Activated naive CD8-positive, alpha-beta T cell (primary cell): ENCODE data around the gene LZTS3.
"Not testable (repeated sequence)": the region's sequence is repeated elsewhere in the genome, so short reads cannot be mapped to it uniquely, and the experiment has no call there.

Source experiments
- H3K27ac Mint-ChIP-seq: one replicate; pipeline ENCODE4 v1.8.0; 2021; ENCODE audit warnings: mixed read lengths
- H3K27me3 Mint-ChIP-seq: one replicate; pipeline ENCODE4 v1.8.0; 2021; ENCODE audit warnings: mixed read lengths
- H3K36me3 Mint-ChIP-seq: one replicate; pipeline ENCODE4 v1.8.0; 2021; ENCODE audit warnings: mixed read lengths
- H3K4me1 Mint-ChIP-seq: one replicate; pipeline ENCODE4 v1.8.0; 2021; ENCODE audit warnings: low read depth, mixed read lengths
- H3K4me3 Mint-ChIP-seq: one replicate; pipeline ENCODE4 v1.8.0; 2021; ENCODE audit warnings: mild to moderate bottlenecking, mixed read lengths
- H3K9me3 Mint-ChIP-seq: one replicate; pipeline ENCODE4 v1.8.0; 2021; ENCODE audit warnings: low read depth, mixed read lengths

LZTS3 gene

DNA sequence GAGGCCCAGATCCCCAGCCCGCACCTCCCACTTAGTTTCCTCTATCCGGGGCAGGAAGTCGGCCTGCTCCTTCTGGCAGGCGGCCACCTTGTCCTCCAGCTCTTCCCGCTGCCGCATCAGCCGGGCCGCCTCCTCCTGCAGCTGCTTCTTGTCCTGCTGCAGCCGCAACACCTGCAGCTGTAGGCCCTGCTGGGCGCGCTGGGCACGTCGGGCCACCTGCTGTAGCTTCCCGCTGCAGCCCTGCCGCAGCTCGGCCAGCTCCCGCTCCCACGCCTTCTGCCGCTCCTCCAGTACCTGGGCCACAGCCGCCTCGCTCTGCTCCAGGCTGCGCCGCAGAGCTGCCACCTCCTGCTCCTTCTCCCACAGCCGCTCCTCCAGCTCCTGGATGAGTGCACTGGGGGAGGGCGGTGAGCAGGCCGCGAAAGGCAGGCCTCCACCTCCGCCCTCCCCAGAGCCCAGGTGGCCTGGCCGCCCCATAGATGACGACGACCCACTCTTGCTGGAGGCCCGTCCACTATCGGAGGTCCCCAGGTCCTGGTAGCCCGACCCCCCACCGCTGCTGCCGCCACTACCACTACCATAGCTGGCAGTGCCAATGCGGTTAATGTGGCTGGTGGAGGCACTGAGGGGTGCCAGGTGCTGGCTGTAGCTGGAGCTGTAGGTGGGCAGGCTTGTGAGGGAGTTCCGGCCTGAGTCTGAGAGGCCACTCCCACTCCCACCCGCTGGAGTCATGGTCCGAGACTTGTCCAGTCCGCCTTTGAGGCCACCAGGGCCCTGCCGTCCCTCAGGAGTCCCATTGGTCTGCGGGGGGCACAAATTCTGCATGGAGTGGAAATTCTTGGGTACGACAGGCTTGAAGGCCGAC is 7.6 kb downstream of the LZTS3 start:
- Mint-ChIP-seq H3K27me3 (peaks cover 6% of the 10 kb centered on the region), H3K36me3 (no peaks in the 10 kb centered on the region), H3K4me3 (no peak overlapping the region), H3K27ac (no peak overlapping the region), H3K4me1 (peaks cover 6% of the 10 kb centered on the region), H3K9me3 (no peaks in the 10 kb centered on the region)

DNA sequence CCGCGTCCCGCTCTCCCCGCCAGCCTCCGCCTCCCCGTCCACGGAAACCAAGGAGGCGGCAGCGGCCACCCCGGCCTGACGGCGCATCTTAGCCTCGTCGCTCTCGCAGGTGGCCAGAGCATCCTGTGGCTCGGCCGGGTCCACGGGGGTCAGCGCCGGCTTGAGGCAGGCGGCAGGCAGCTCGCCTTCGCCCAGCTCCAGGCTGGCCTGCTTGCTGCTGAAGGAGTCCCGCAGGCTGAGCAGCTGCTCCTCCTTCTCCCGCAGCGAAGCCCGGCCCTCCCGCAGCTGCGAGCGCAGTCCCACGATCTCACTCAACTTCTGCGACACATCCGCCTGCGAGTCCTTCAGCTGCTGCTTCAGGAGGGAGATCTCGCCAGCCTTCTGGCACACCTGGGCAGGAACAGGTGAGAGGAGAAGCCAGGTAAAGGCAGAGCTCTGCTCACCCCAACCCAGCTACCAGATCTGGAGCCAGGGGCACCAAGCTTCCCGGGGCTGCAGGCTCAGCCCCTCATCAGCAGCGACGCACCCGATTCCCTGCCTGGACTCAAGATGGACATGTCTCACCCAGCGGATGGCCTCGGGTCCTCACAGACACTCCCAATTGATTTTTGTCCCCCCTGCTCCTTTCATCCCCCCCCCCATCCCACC is 8.5 kb downstream of the LZTS3 start:
- peaks cover 6% of the 10 kb centered on the region for H3K27me3 Mint-ChIP-seq
- no peaks in the 10 kb centered on the region for H3K36me3 Mint-ChIP-seq
- no peak overlapping the region for H3K4me3 Mint-ChIP-seq
- no peak overlapping the region for H3K27ac Mint-ChIP-seq
- H3K9me3 Mint-ChIP-seq, result no peaks in the 10 kb centered on the region
- H3K4me1 Mint-ChIP-seq, result peaks cover 8% of the 10 kb centered on the region

DNA sequence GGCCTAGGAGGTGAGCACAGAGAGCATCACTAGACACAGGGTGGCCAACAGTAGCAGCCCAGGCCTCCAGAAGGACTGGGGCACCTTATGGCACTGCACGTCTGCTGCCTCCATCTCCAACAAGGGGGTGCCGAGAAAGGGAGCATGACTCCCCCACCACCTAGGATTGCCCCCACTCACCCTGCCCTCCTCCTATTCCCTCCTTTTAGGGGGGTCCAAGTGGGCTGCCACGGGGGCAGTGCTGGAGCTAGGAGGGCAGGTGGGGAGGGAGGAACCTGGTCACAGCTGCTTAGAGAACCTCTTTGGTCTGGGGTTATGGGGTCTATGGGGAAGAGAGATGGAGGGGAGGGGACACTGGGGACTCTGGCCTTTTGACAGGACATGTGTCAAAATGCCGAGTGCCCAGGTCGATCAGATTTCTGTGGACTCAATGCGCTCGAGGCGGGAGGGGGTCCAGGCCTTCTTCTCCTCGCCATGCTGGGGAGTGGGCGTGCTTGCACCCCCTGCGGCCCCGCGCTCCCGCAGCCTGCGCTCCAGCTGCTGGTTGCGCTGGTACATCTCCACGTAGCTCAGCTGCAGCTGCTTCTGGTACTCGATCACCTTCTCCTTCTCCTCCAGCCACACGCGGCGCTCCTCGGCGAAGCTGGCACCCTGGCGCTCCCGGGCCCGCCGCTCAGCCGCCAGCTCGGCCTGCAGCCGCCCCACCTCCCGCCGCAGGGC is 9.1 kb downstream of the LZTS3 start:
- H3K36me3 Mint-ChIP-seq, result no peaks in the 10 kb centered on the region
- H3K4me1 Mint-ChIP-seq, result peaks cover 11% of the 10 kb centered on the region
- no peak overlapping the region for H3K27ac Mint-ChIP-seq
- H3K4me3 Mint-ChIP-seq, result no peak overlapping the region
- peaks cover 6% of the 10 kb centered on the region for H3K27me3 Mint-ChIP-seq
- no peaks in the 10 kb centered on the region for H3K9me3 Mint-ChIP-seq

DNA sequence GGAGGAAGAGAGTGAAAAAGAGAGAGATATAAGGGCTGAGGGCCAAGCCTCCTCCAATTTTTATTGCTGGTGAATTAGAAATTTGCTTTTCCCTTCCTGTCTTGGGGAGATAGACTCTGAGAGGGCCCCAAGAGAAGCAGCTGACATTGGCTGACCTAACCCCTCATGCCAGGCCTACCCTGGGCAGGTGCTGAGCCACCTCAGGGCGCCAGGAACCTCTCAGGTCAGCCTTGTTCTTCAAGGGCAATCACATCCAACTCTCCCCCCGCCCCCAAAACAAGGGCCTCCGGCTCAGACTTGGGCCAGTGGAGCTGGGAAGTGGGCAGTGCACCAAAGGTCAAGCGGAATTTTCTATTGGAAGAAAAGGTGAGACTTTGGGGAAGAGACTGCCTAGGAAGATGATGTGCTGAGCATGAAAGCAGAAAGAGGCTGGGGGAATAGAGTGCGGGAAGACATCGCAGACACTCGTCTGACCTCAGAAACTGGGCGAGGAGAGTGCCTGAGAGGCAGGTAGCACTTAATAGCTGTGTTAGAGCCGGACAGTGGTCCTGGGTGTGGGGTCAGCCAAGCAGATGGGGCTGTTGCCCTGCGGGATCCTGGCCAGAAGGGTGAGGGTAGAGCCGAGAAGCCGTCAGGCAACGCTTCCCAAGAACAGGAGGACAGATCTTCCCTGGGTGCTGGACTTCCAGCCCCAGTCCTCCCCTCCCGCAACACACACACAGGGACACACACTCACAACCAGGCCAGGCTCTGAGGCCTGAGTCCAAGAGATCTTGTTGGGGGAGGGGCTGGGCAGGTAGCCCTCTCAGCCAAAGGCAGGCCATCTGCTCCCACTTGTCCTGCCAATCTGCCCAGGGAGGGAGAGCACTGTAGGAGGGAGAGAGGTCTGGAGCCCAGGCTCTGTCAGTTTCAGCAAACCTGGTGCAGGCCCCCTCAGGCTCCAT is 10.0 kb downstream of the LZTS3 start:
- Mint-ChIP-seq H3K36me3 (no peaks in the 10 kb centered on the region), H3K4me3 (peak overlapping the region; percentile 49), H3K27me3 (peaks cover under 1% of the 10 kb centered on the region), H3K9me3 (no peaks in the 10 kb centered on the region), H3K27ac (no peak overlapping the region), H3K4me1 (peaks cover 14% of the 10 kb centered on the region)

DNA sequence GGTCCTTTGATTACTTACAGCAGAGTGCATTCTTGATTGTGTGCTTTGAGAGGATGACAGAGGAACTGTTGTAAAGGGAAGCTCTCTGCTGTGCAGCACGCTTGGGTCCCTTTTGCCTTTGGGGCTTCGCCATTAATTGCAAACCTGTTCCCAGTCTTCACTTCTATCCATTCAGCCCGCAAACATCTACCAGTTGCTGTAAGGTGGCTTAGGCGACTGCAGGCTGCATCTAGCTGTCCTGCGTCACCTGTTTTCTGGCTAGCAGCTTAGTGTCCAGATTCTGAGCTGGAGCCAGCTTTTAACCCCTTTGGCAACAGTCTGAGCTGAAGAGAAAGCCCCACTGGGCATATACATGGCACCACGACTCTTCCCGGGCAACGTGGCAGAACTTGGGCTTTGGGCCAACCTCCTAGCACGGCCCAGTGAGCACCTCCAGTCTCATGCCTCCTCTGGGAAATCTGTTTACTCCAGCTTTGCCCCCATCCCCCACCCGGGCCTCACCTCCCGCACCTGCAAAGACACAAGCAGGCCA is 11.2 kb downstream of the LZTS3 start:
- peaks cover 24% of the 10 kb centered on the region for H3K4me1 Mint-ChIP-seq
- H3K9me3 Mint-ChIP-seq, result no peaks in the 10 kb centered on the region
- H3K4me3 Mint-ChIP-seq, result no peak overlapping the region
- no peak overlapping the region for H3K27ac Mint-ChIP-seq
- H3K27me3 Mint-ChIP-seq, result no peaks in the 10 kb centered on the region
- H3K36me3 Mint-ChIP-seq, result no peaks in the 10 kb centered on the region

DNA sequence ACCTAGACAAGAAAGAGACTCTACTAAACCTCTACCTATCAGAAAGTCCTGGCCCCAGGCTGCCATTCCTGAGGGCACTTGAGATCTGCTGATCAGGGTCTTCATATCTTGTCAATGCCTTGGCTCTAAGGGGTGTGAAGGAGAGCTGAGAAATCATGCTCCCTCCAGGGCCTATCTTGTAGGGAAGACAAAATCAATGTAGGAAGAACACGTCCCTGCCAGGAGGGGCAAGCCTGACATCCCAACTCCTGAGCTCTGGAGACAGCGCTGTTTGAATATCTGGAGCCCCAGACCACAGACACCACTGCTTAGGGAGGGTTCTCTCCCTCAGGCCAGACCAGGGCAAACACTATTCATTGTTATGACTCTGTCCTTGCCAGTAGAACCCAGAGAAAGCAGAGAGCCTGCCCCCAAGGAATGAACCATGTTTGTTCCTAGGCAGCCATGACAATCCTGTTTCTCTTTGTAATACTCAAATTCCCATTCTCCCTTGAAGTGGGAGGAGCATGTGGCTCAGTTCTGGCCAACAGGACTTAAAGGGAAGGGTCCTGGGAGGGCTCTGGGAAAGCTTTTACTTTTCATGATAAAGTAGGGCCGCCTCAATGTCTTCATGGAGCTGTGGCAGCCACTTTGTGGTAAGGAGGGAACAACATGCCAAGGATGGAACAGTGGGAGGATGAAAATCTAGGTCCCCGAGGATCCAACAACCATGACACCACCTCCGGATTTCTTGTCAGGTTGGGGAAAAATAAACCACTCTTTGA is 11.9 kb downstream of the LZTS3 start:
- H3K27ac Mint-ChIP-seq, result no peak overlapping the region
- peak overlapping the region; percentile 58 for H3K4me3 Mint-ChIP-seq
- peaks cover 30% of the 10 kb centered on the region for H3K4me1 Mint-ChIP-seq
- no peaks in the 10 kb centered on the region for H3K9me3 Mint-ChIP-seq
- H3K36me3 Mint-ChIP-seq, result no peaks in the 10 kb centered on the region
- H3K27me3 Mint-ChIP-seq, result no peaks in the 10 kb centered on the region

DNA sequence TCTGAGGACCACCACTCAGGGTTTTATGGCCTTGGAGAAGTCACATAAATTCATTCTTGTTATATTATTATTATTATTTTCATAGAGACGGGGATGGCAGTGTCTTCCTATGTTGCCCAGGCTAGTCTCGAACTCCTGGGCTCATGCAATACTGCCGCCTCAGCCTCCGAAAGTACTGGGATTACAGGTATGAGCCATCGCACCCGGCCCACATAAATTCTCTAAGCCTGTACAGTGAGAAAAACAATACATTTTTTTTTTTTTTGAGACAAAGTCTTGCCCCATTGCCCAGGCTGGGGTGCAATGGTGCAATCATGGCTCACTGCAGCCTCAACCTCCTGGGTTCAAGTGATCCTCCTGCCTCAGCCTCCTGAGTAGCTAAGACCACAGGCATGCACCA is 12.9 kb downstream of the LZTS3 start:
- peak overlapping the region; percentile 54 for H3K27ac Mint-ChIP-seq

DNA sequence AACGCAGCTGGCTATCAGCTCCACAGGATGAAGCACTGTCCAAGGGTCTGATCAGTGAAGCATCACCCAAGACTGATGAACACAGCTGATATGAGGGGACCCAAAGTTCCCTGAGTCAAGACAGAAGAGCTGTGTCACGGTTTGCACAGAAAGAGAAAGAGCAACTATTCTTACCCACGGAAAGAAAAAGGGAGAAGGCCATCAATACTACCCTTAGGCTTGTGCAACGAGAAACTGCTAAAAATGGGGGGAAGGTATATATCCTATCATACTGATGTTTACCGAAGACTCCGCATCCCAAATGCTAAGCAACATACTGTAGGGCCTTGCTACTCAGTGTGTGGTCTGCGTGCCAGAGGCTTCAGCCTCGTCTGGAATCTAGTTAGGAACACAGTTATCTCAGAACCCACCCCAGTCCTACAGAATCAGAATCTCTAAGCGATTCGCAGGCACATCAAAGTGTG is 14.3 kb downstream of the LZTS3 start:
- peak overlapping the region; percentile 98 for H3K4me3 Mint-ChIP-seq
- H3K9me3 Mint-ChIP-seq, result no peaks in the 10 kb centered on the region
- no peaks in the 10 kb centered on the region for H3K27me3 Mint-ChIP-seq
- H3K4me1 Mint-ChIP-seq, result peaks cover 45% of the 10 kb centered on the region
- peak overlapping the region; percentile 98 for H3K27ac Mint-ChIP-seq
- H3K36me3 Mint-ChIP-seq, result peaks cover 2% of the 10 kb centered on the region

More for the DNA sequence above, 12.9 kb downstream of the LZTS3 start:
- H3K4me1 Mint-ChIP-seq, result peaks cover 41% of the 10 kb centered on the region
- no peaks in the 10 kb centered on the region for H3K9me3 Mint-ChIP-seq
- peak overlapping the region; percentile 58 for H3K4me3 Mint-ChIP-seq
- no peaks in the 10 kb centered on the region for H3K36me3 Mint-ChIP-seq
- H3K27me3 Mint-ChIP-seq, result no peaks in the 10 kb centered on the region

DNA sequence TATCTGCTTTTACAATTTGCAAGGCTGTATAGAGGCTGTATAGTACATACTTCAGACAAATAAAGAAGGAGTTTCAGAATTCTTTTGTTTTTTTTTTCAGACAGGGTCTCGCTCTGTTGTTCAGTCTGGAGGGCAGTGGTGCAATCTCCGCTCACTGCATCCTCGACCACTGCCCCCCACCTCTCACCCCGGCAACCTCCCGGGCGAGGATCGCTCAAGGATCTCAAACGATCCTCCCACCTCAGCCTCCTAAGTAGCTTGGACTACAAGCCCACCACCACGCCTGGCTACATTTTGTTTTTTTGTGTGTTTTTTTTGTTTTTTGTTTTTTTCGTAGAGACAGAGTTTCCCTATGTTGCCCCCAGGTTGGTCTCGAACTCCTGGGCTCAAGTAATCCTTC is 15.5 kb downstream of the LZTS3 start:
- H3K4me1 Mint-ChIP-seq, result peaks cover 54% of the 10 kb centered on the region
- no peaks in the 10 kb centered on the region for H3K9me3 Mint-ChIP-seq
- peak overlapping the region; percentile 98 for H3K4me3 Mint-ChIP-seq
- peaks cover 5% of the 10 kb centered on the region for H3K36me3 Mint-ChIP-seq
- H3K27me3 Mint-ChIP-seq, result no peaks in the 10 kb centered on the region
- H3K27ac Mint-ChIP-seq, result peak overlapping the region; percentile 89

DNA sequence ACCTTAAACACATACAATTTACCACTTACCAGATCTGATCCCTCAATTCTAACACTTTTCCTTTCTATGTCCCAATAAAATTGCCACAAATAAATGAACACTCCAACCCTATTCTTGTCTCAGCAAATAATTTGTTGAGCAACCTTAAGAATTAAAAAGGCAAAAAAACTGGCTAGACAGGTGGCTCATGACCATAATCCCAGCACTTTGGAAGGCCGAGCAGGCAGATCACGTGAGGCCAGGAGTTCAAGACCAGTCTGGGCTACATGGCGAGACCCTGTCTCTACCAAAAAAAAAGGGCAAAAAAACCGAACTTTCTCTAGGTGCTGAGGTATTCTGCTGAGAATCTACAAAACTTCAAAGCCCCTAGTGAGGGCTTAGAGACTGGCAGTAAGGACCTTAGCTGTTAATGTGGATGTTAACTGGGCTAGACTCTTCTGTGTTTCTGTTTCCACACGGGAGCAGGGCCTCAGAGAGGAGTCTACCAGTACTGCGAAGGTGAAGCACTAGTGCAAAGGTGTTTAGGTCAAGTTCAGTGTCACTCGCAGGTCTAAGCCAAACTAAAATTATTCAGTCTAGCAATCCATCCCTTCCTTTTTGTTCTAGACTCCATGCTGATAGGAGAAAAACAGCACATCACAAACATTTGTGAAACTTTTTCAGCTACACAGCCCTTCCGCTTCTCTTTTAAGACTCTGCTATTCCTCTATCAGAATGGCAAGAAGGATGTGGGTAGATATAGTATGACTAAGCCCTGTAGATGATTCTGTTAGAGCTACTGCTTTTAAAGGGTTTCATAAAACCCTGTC is 16.3 kb downstream of the LZTS3 start:
- peaks cover 5% of the 10 kb centered on the region for H3K36me3 Mint-ChIP-seq
- peak overlapping the region; percentile 89 for H3K27ac Mint-ChIP-seq
- H3K9me3 Mint-ChIP-seq, result no peaks in the 10 kb centered on the region
- no peaks in the 10 kb centered on the region for H3K27me3 Mint-ChIP-seq
- peak overlapping the region; percentile 98 for H3K4me3 Mint-ChIP-seq
- H3K4me1 Mint-ChIP-seq, result peaks cover 55% of the 10 kb centered on the region

DNA sequence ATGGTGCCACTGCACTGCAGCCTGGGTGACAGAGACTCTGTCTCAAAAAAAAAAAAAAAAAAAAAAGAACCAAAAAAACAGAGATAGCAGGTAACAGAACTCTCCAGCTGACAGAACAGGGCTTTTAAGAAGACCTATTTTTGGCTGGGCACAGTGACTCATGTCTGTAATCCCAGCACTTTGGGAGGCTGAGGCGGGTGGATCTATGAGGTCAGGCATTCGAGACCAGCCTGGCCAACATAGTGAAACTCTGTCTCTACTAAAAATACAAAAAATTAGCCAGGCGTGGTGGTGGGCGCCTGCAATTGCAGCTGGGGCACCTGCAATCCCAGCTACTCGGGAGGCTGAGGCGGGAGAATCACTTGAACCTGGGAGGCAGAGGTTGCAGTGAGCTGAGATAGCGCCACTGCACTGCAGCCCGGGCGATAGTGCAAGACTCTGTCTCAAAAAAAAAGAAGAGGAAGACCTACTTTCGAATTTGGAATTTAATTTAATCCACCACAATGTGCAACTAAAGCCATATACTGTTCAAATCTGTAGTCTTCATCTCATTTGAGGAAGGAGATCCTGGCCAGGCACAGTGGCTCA is 21.2 kb downstream of the LZTS3 start:
- H3K4me1 Mint-ChIP-seq, result peaks cover 58% of the 10 kb centered on the region
- not testable (repeated sequence) for H3K9me3 Mint-ChIP-seq, H3K36me3 Mint-ChIP-seq, H3K27me3 Mint-ChIP-seq, H3K4me3 Mint-ChIP-seq
- peak overlapping the region; percentile 41 for H3K27ac Mint-ChIP-seq

DNA sequence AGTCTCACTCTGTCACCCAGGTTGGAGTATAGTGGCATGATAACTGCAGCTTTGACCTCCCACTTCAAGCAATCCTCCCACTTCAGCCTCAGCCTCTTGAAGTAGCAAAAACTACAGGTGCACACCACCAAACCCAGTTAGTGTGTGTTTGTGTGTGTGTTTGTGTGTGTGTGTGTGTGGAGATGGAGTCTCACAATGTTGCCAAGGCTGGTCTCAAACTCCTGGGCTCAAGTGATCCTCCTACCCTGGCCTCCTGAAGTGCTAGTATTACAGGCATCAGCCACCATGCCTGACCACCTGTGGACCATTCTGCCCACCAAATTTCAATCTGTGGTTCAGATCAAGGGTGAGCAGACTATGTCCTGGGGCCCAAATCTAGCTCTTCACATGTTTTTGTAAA is 22.4 kb downstream of the LZTS3 start:
- Mint-ChIP-seq H3K4me3 (no peak overlapping the region), H3K27me3 (no peaks in the 10 kb centered on the region), H3K36me3 (peaks cover 7% of the 10 kb centered on the region), H3K4me1 (peaks cover 51% of the 10 kb centered on the region), H3K27ac (peak overlapping the region; percentile 66), H3K9me3 (no peaks in the 10 kb centered on the region)
